B cell (primary cell): ENCODE measurements around the gene HOXD8. TPM values are rescaled to one million over a fixed set of nuclear protein-coding genes. Genes with fewer than 3 reads are reported as not detected.
A peak's percentile ranks its signal among the peaks of the same experiment; 100 is the strongest.

ENCODE experiments used
- ATAC-seq: fragments of 200-7000 bp; cut with Tn5 transposase; one replicate; pipeline ENCODE4 v1.10.0; 2021; ENCODE audit warnings: low read depth, mild to moderate bottlenecking, moderate number of reproducible peaks, moderate library complexity
- CTCF ChIA-PET: fragments of 350-600 bp; sonication (Branson Sonifier 250); formaldehyde crosslinking; loops from one replicate; lab custom pipeline; 2021; ENCODE audit warnings: antibody characterized with exemption, inconsistent platforms; lab: Charles Lee
- POLR2A ChIA-PET: fragments of 350-600 bp; sonication (Branson Sonifier 250); formaldehyde crosslinking; loops from one replicate; lab custom pipeline; 2021; ENCODE audit warnings: antibody characterized with exemption; lab: Charles Lee
- DNase-seq: peaks from one replicate; pipeline ENCODE4 v3.0.0; 2013
- H2AFZ ChIP-seq: 2 replicates; pipeline ENCODE4 v1.6.1; 2012; ENCODE audit warnings: mild to moderate bottlenecking, low read depth, low read length; ENCODE audit not compliant: insufficient read depth, poor library complexity, severe bottlenecking
- H3K27ac ChIP-seq, 2 donors: 1 replicate in 1 of 2; 2 replicates in 1 of 2; pipeline ENCODE4 v1.5.1; 2012 to 2013; ENCODE audit warnings: low read length in 2 of 2, mild to moderate bottlenecking in 2 of 2, moderate library complexity in 1 of 2
- H3K27me3 ChIP-seq, 4 experiments: fragments of 200-600 bp in 1 of 4; sonication (generic) in 1 of 4; replicated peaks in 1 of 4; 1 replicate in 2 of 4; 2 replicates in 2 of 4; pipeline versions ENCODE4 v1.6.1 to v1.7.0; 2013 to 2016; ENCODE audit warnings: low read length in 3 of 4, mild to moderate bottlenecking in 2 of 4, mixed read lengths in 1 of 4, moderate library complexity in 1 of 4; ENCODE audit not compliant: insufficient read depth in 4 of 4, control insufficient read depth in 3 of 4; ENCODE audit errors: control extremely low read depth in 1 of 4
- H3K36me3 ChIP-seq, 2 experiments: replicated peaks in 1 of 2; 1 replicate in 1 of 2; 2 replicates in 1 of 2; pipeline versions ENCODE4 v1.6.1 to v1.7.1; 2013; ENCODE audit warnings: low read length in 1 of 2; ENCODE audit not compliant: insufficient read depth in 2 of 2, control insufficient read depth in 1 of 2; ENCODE audit errors: control extremely low read depth in 1 of 2, extremely low read depth in 1 of 2
- H3K4me1 ChIP-seq, 2 donors: fragments of 200-600 bp in 1 of 2; sonication (generic) in 1 of 2; 1 replicate in 1 of 2; 2 replicates in 1 of 2; pipeline versions ENCODE4 v1.5.1 to v1.6.1; 2013 to 2017; ENCODE audit warnings: low read length in 2 of 2; ENCODE audit not compliant: control insufficient read depth in 2 of 2, insufficient read depth in 2 of 2
- H3K4me2 ChIP-seq: replicated peaks from 2 replicates; pipeline ENCODE3; 2012; ENCODE audit warnings: mild to moderate bottlenecking, low read depth, low read length; ENCODE audit not compliant: poor library complexity, severe bottlenecking
- H3K4me3 ChIP-seq, 5 experiments: fragments of 200-600 bp in 1 of 5; sonication (generic) in 1 of 5; 1 replicate in 3 of 5; 2 replicates in 2 of 5; pipeline versions ENCODE4 v1.5.1 to v1.7.0; 2011 to 2016; ENCODE audit warnings: low read length in 4 of 5, mild to moderate bottlenecking in 4 of 5, low read depth in 2 of 5, control low read depth in 1 of 5, moderate library complexity in 1 of 5; ENCODE audit not compliant: insufficient read depth in 1 of 5; ENCODE audit errors: control extremely low read depth in 1 of 5, extremely low read depth in 1 of 5
- H3K79me2 ChIP-seq: fragments of 200-600 bp; sonication (generic); one replicate; pipeline ENCODE4 v1.6.0; 2016; ENCODE audit warnings: low read length; ENCODE audit not compliant: control insufficient read depth, insufficient read depth
- H3K9ac ChIP-seq: fragments of 200-600 bp; sonication (generic); 2 replicates; pipeline ENCODE4 v1.6.1; 2017; ENCODE audit warnings: mild to moderate bottlenecking, low read length, moderate library complexity
- H3K9me3 ChIP-seq, 3 donors: one replicate each; pipeline versions ENCODE4 v1.6.1 to v1.7.1; 2013; ENCODE audit warnings: low read length in 2 of 3; ENCODE audit not compliant: control insufficient read depth in 2 of 3, insufficient read depth in 1 of 3; ENCODE audit errors: control extremely low read depth in 1 of 3
- H4K20me1 ChIP-seq: 2 replicates; pipeline ENCODE4 v1.6.0; 2012; ENCODE audit warnings: mild to moderate bottlenecking, low read length; ENCODE audit not compliant: insufficient read depth, control insufficient read depth, poor library complexity, severe bottlenecking
- H3K27ac Mint-ChIP-seq: one replicate; pipeline ENCODE4 v1.8.0; 2021; ENCODE audit warnings: mixed read lengths
- H3K27me3 Mint-ChIP-seq: one replicate; pipeline ENCODE4 v1.8.0; 2021; ENCODE audit warnings: mixed read lengths
- H3K4me1 Mint-ChIP-seq: one replicate; pipeline ENCODE4 v1.8.0; 2021; ENCODE audit warnings: mixed read lengths
- H3K4me3 Mint-ChIP-seq: one replicate; pipeline ENCODE4 v1.8.0; 2021; ENCODE audit warnings: mixed read lengths
- H3K9me3 Mint-ChIP-seq: one replicate; pipeline ENCODE4 v1.8.0; 2022; ENCODE audit warnings: mixed read lengths; ENCODE audit not compliant: insufficient read depth
- EZH2 ChIP-seq: IDR thresholded peaks from 2 replicates; pipeline ENCODE4 v1.6.1; 2012; ENCODE audit warnings: borderline replicate concordance, low read depth, mild to moderate bottlenecking, moderate library complexity, low read length; ENCODE audit not compliant: insufficient read depth, poor library complexity, severe bottlenecking
- WGBS: methylation state at CpG from one replicate; pipeline ENCODE4 v1.1.5; 2013; ENCODE audit warnings: missing lambda C conversion rate; ENCODE audit not compliant: insufficient coverage; 5-methylcytosine and 5-hydroxymethylcytosine counted together
- intact Hi-C: fragments of 100-400 bp; cut with micrococcal nuclease; formaldehyde crosslinking; loops from one replicate; pipeline ENCODE4 v1.10.0; 2022
- polyA plus RNA-seq: library from polyadenylated mRNA; depleted of rRNA; stranded (reverse); fragments of >200 nt; gene quantifications from 2 replicates; pipeline ENCODE4 v1.2.3, GENCODE V29; 2012
- total RNA-seq, 2 donors: library from RNA; stranded (reverse); fragments of 120-200 nt in 1 of 2; gene quantifications; 1 replicate in 1 of 2; 2 replicates in 1 of 2; pipeline versions ENCODE4 v1.2.3 to v1.2.4, GENCODE V29; 2013 to 2022
- TF ChIP-seq, protein P1 (sequence below): fragments of 200-600 bp; IDR thresholded peaks from one replicate; pipeline ENCODE4 v1.8.0; 2022; ENCODE audit warnings: antibody characterized with exemption, mild to moderate bottlenecking

HOXD8 gene
- total and polyA plus RNA-seq, 2 donors (not counting 1 experiment from before 2014, with no cell fraction given), result not detected

DNA sequence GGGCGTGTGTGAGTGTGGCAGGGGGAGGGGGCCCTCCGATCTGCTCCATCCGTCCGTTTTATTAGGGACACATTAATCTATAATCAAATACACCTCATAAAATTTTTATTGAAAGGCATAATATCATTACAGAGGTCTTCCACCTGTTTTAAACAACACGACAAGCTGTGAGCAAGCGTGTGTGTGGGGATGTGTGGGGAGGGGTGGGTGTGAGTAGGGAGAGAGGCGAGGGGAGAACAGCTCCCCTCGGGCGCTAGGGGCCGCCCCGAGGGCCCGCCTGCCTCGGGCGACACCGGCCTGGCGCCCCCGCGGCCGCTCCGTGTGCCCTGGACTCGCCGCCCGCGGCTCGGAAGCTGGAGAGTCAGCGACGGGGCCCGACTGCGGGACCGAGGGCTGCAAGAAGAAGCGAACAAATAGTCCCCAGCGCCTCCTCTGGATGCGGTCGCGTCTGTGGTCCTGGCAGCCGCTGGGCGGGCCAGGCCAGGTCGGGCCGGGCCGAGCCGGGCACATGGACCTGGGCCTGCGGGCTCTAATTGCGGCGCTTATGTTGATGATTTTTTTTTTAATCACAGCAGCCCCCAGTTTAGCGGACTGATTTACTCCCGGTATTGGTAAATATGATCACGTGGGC lies 7.3 kb upstream of the HOXD8 start:
- Mint-ChIP-seq H3K4me1 (peaks cover 11% of the 10 kb centered on the region), H3K9me3 (peaks cover 2% of the 10 kb centered on the region), H3K27me3 (peaks cover 78% of the 10 kb centered on the region), H3K27ac (no peak overlapping the region), H3K4me3 (peak overlapping the region; percentile 54)
- H3K79me2 ChIP-seq, result no peaks in the 10 kb centered on the region
- ATAC-seq, result no peak
- H3K4me3 ChIP-seq, result peak overlapping the region in 2 of 5 experiments; percentile 26 to 33
- H3K4me2 ChIP-seq, result peak overlapping the region; percentile 72
- peaks cover 5 to 35% of the 10 kb centered on the region in 2 donors for H3K4me1 ChIP-seq
- H3K9ac ChIP-seq, result peak overlapping the region; percentile 26
- CTCF ChIA-PET, result interaction anchor here (1.2 kb wide), 1 partner anchor 333 kb away, joined by 3 read pairs; no protein-coding TSS in a partner anchor
- no peak for DNase-seq
- TF ChIP-seq EZH2, result peak; percentile 92
- TF ChIP-seq, protein P1, sequence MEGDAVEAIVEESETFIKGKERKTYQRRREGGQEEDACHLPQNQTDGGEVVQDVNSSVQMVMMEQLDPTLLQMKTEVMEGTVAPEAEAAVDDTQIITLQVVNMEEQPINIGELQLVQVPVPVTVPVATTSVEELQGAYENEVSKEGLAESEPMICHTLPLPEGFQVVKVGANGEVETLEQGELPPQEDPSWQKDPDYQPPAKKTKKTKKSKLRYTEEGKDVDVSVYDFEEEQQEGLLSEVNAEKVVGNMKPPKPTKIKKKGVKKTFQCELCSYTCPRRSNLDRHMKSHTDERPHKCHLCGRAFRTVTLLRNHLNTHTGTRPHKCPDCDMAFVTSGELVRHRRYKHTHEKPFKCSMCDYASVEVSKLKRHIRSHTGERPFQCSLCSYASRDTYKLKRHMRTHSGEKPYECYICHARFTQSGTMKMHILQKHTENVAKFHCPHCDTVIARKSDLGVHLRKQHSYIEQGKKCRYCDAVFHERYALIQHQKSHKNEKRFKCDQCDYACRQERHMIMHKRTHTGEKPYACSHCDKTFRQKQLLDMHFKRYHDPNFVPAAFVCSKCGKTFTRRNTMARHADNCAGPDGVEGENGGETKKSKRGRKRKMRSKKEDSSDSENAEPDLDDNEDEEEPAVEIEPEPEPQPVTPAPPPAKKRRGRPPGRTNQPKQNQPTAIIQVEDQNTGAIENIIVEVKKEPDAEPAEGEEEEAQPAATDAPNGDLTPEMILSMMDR, result no peak
- H3K36me3 ChIP-seq, result no peaks in the 10 kb centered on the region
- 8% methylated on average over 43 of the region's 47 CpGs for WGBS
- H3K27ac ChIP-seq, result no peak overlapping the region
- POLR2A ChIA-PET, result no interaction called here
- H3K27me3 ChIP-seq, result peaks cover 0 to 94% (median 75%) of the 10 kb centered on the region in 4 experiments
- H4K20me1 ChIP-seq, result no peaks in the 10 kb centered on the region
- peaks cover 0 to 51% (median 0%) of the 10 kb centered on the region in 3 donors for H3K9me3 ChIP-seq
- H2AFZ ChIP-seq, result peak overlapping the region; percentile 40
- intact Hi-C loops, result no loop called here

- no peaks in the 10 kb centered on the region for H3K36me3 ChIP-seq
- peak within 1 kb of the TSS; percentile 26 for H3K9ac ChIP-seq
- no peak within 1 kb of the TSS for H3K27ac ChIP-seq
- peak within 1 kb of the TSS; percentile 40 for H2AFZ ChIP-seq
- H3K4me3 Mint-ChIP-seq, result peak within 1 kb of the TSS; percentile 54
- WGBS, result 8% methylated on average over 84 of the region's 84 CpGs
- no peaks in the 10 kb centered on the region for H4K20me1 ChIP-seq
- H3K27me3 ChIP-seq, result peaks cover 0 to 91% (median 75%) of the 10 kb centered on the region in 4 experiments
- H3K4me1 Mint-ChIP-seq, result peaks cover 13% of the 10 kb centered on the region
- peaks cover 0 to 44% (median 0%) of the 10 kb centered on the region in 3 donors for H3K9me3 ChIP-seq
- peaks cover 5 to 40% of the 10 kb centered on the region in 2 donors for H3K4me1 ChIP-seq
- H3K4me3 ChIP-seq, result peak within 1 kb of the TSS in 2 of 5 experiments; percentile 26 to 33
- no peaks in the 10 kb centered on the region for H3K79me2 ChIP-seq
- POLR2A ChIA-PET, result no interaction called here
- ATAC-seq (no peak), DNase-seq (no peak)
- peaks cover 79% of the 10 kb centered on the region for H3K27me3 Mint-ChIP-seq
- intact Hi-C loops, result no loop called here
- CTCF ChIA-PET, result interaction anchor here (1.2 kb wide), 1 partner anchor 332 kb away, joined by 3 read pairs; no protein-coding TSS in a partner anchor
- no peak within 1 kb of the TSS for H3K27ac Mint-ChIP-seq
- H3K9me3 Mint-ChIP-seq, result peaks cover 2% of the 10 kb centered on the region
- peak within 1 kb of the TSS; percentile 72 for H3K4me2 ChIP-seq
- no peak for TF ChIP-seq EZH2
- TF ChIP-seq, protein P1, result no peak
Observed at GRCh38 chr2:176122683-176123410, 6.7 kb upstream of the HOXD8 start, which contains the start of gene HOXD9. Gene HOXD9 (plus strand): TSS chr2:176122719. CDS start chr2:176122769, 50 bp downstream.
